ENCODE measurements around the gene NAP1L3. TPM values are rescaled to one million over a fixed set of nuclear protein-coding genes. Genes with fewer than 3 reads are reported as not detected.

Gene NAP1L3
- 0.24 TPM in 1 of 2 replicates, not detected in the other for total RNA-seq

DNA sequence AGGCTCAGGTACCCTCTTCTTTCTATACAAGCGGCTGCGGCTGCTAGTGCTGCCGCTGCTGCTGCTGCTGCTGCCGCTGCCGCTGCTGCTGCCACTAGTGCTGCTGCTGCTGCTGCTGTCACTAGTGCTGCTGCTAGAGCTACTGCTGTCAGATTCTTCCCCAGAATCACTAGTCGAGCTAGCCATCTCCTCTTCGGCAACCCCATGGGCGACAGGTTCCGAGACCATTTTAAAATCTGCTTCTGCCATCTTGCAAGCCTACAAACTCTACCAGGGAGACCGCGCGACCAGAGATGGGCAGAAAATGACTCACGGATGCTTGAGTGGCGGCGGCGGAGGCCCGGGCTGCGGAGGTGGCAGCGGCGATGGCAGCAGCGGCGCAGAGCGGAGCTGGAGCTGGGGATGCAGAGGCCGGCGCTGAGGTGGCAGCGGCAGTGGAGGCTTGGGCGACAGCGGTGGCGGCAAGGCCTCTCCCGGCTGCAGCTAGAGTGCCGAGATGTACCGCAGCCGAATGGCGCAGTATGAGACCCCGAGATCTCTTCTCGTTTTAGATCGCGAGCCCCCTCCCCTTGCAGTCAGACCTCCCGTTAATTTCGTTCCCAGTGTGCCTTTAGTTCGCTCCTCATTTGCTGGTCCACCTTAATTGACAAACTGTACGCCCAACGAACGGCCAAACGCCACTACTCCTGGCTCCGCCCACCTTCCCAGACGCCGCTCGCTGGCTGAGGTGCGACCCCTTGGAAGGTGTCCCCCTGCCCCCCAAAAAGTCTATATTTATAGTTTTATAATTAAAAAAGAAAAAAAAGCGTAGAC lies at the start of gene NAP1L3:
TSS of gene NAP1L3 (minus strand) at position 523 of the 813 bp plus-strand sequence. CDS start at position 249, 274 bp downstream.

GRCh38 chrX:93673869-93674271 lies 492 bp upstream of the NAP1L3 start, which contains the start of gene FAM133A:
FAM133A (plus strand) TSS chrX:93674206; CDS start chrX:93709420, 35,214 bp downstream.

Other genes with a start within 250 kb of the NAP1L3 start
- under 0.01 TPM in 1 of 2 replicates, not detected in the other for gene FAM133A, start 628 bp upstream of the NAP1L3 start, total RNA-seq

All from tracheal epithelial cell (primary cell).